Measurements from ENCODE around the gene HCN3. TPM values are rescaled to one million over a fixed set of nuclear protein-coding genes. Genes with fewer than 3 reads are reported as not detected.

HCN3 gene
- total RNA-seq (2022; extraction: Qiagen RNA extraction): 3.9 to 6.1 TPM (median 5.1 TPM) in 5 replicates

GRCh38 chr1:155277070-155277901 lies at the start of gene HCN3:
HCN3 (plus strand) TSS chr1:155277463; CDS start chr1:155277591, 128 bp downstream.

GRCh38 chr1:155255243-155256007 lies 21.8 kb upstream of the HCN3 start, which contains the start of gene ENTREP3:
ENTREP3 (minus strand) TSS chr1:155255483; CDS start chr1:155254877, 606 bp downstream.

GRCh38 chr1:155261852-155262673 lies 15.2 kb upstream of the HCN3 start, which contains the start of gene SCAMP3:
SCAMP3 (minus strand) TSS chr1:155262360; CDS start chr1:155262151, 209 bp downstream.

GRCh38 chr1:155273343-155274245 lies 3.7 kb upstream of the HCN3 start, which contains the start of gene CLK2:
CLK2 (minus strand) TSS chr1:155273504; CDS start chr1:155270977, 2,527 bp downstream.

GRCh38 chr1:155301342-155301841 lies 24.1 kb downstream of the HCN3 start, which contains the start of gene PKLR:
PKLR (minus strand) TSS chr1:155301438; CDS start chr1:155301395, 43 bp downstream.

GRCh38 chr1:155308493-155309422 lies 31.5 kb downstream of the HCN3 start, which contains the start of gene FDPS:
FDPS (plus strand) TSS chr1:155308866; CDS start chr1:155309790, 924 bp downstream.

GRCh38 chr1:155320661-155321617 lies 43.7 kb downstream of the HCN3 start, which contains the start of gene RUSC1:
RUSC1 (plus strand) TSS chr1:155320894; CDS start chr1:155321774, 880 bp downstream.

Other genes with a start within 250 kb of the HCN3 start
- gene DCST2, start 243.7 kb upstream of the HCN3 start, total RNA-seq (2022; extraction: Qiagen RNA extraction): 0.35 to 0.57 TPM (median 0.46 TPM) in 5 replicates
- gene DCST1, start 243.6 kb upstream of the HCN3 start, total RNA-seq (2022; extraction: Qiagen RNA extraction): 0.07 to 0.08 TPM in 2 of 5 replicates, not detected in the others
- 52.7 to 90.3 TPM (median 81.7 TPM) in 5 replicates for gene ADAM15, start 226.1 kb upstream of the HCN3 start, total RNA-seq (2022; extraction: Qiagen RNA extraction)
- gene EFNA4, start 213.7 kb upstream of the HCN3 start, total RNA-seq (2022; extraction: Qiagen RNA extraction): 7.4 to 9.9 TPM (median 8.7 TPM) in 5 replicates
- 3.4 to 5.1 TPM (median 4.7 TPM) in 5 replicates for gene EFNA3, start 198.6 kb upstream of the HCN3 start, total RNA-seq (2022; extraction: Qiagen RNA extraction)
- gene EFNA1, start 149.6 kb upstream of the HCN3 start, total RNA-seq (2022; extraction: Qiagen RNA extraction): 32.8 to 53.9 TPM (median 38.3 TPM) in 5 replicates
- 29.3 to 36.5 TPM (median 34.8 TPM) in 5 replicates for gene SLC50A1, start 141.6 kb upstream of the HCN3 start, total RNA-seq (2022; extraction: Qiagen RNA extraction)
- 73.6 to 114 TPM (median 112 TPM) in 5 replicates for gene DPM3, start 136.9 kb upstream of the HCN3 start, total RNA-seq (2022; extraction: Qiagen RNA extraction)
- gene KRTCAP2, start 104.2 kb upstream of the HCN3 start, total RNA-seq (2022; extraction: Qiagen RNA extraction): 220 to 279 TPM (median 243 TPM) in 5 replicates
- 1.4 to 2.5 TPM (median 2.1 TPM) in 5 replicates for gene TRIM46, start 103.6 kb upstream of the HCN3 start, total RNA-seq (2022; extraction: Qiagen RNA extraction)
- gene THBS3, start 69.6 kb upstream of the HCN3 start, total RNA-seq (2022; extraction: Qiagen RNA extraction): 6.6 to 10.6 TPM (median 9.6 TPM) in 5 replicates
- 64.0 to 78.2 TPM (median 76.5 TPM) in 5 replicates for gene MTX1, start 68.8 kb upstream of the HCN3 start, total RNA-seq (2022; extraction: Qiagen RNA extraction)
- gene ENTREP3, start 22.0 kb upstream of the HCN3 start, total RNA-seq (2022; extraction: Qiagen RNA extraction): 25.2 to 39.2 TPM (median 37.1 TPM) in 5 replicates
- gene SCAMP3, start 15.1 kb upstream of the HCN3 start, total RNA-seq (2022; extraction: Qiagen RNA extraction): 99.6 to 133 TPM (median 128 TPM) in 5 replicates
- 22.4 to 32.0 TPM (median 30.1 TPM) in 5 replicates for gene CLK2, start 4.0 kb upstream of the HCN3 start, total RNA-seq (2022; extraction: Qiagen RNA extraction)
- 0.05 TPM in 1 of 5 replicates, not detected in the others for gene PKLR, start 24.0 kb downstream of the HCN3 start, total RNA-seq (2022; extraction: Qiagen RNA extraction)
- gene FDPS, start 31.4 kb downstream of the HCN3 start, total RNA-seq (2022; extraction: Qiagen RNA extraction): 158 to 179 TPM (median 165 TPM) in 5 replicates
- gene RUSC1, start 43.4 kb downstream of the HCN3 start, total RNA-seq (2022; extraction: Qiagen RNA extraction): 39.2 to 60.5 TPM (median 58.5 TPM) in 5 replicates